HCT116 (cell line): ENCODE measurements around the gene PANK4. TPM values are rescaled to one million over a fixed set of nuclear protein-coding genes. Genes with fewer than 3 reads are reported as not detected.

Source experiments
- ATAC-seq: fragments of 200-7000 bp; cut with Tn5 transposase; 2 replicates; pipeline ENCODE4 v1.9.1; 2020; ENCODE audit warnings: mild to moderate bottlenecking, moderate library complexity
- BruUV-seq: library from RNA; stranded (reverse); fragments of 400-500 nt; replicated peaks from 2 replicates; lab custom pipeline; 2021; lab: Mats Ljungman, UMichigan
- CTCF ChIA-PET: fragments of 300-600 bp; sonication (Branson Sonifier 250); formaldehyde crosslinking; loops from one replicate; lab custom pipeline; 2021; ENCODE audit warnings: antibody characterized with exemption; lab: Charles Lee
- POLR2A ChIA-PET: fragments of 300-600, 350-600 bp; sonication (Branson Sonifier 250); formaldehyde crosslinking; loops from one replicate; lab custom pipeline; 2021; ENCODE audit warnings: antibody characterized with exemption; lab: Charles Lee
- RAD21 ChIA-PET, 2 experiments: fragments of 300-600 bp; sonication (Branson Sonifier 250); formaldehyde crosslinking; loops; one replicate each; lab custom pipeline; 2023; ENCODE audit warnings: low total read pairs in 2 of 2; ENCODE audit not compliant: uncharacterized antibody in 2 of 2, unreplicated experiment in 2 of 2, low non-redundant PET in 1 of 2; lab: Charles Lee
- DNase-seq: peaks from one replicate; pipeline ENCODE4 v3.0.0-alpha.2; 2010; ENCODE audit warnings: low read depth, low spot score
- H2AFZ ChIP-seq: fragments of 200-600 bp; shearing (Covaris generic), sonication (generic); 2 replicates; pipeline ENCODE4 v1.6.1; 2017; ENCODE audit warnings: low read depth, mixed run types, mixed read lengths, antibody characterized with exemption, low read length; ENCODE audit not compliant: poor library complexity, severe bottlenecking
- H3K27ac ChIP-seq: 2 replicates; pipeline ENCODE4 v1.5.1; 2012; ENCODE audit warnings: low read depth, low read length
- H3K27me3 ChIP-seq: fragments of 200-600 bp; sonication (generic); 2 replicates; pipeline ENCODE4 v1.6.1; 2016; ENCODE audit warnings: mixed run types, low read length, mixed read lengths; ENCODE audit not compliant: insufficient read depth
- H3K36me3 ChIP-seq, 2 experiments: fragments of 200-500 bp in 1 of 2; fragments of 200-600 bp in 1 of 2; sonication (Bioruptor generic) in 1 of 2; sonication (generic) in 1 of 2; 2 replicates each; pipeline versions ENCODE4 v1.5.1 to v1.6.1; 2014 to 2016; ENCODE audit warnings: low read length in 2 of 2, inconsistent platforms in 1 of 2, mixed read lengths in 1 of 2, mixed run types in 1 of 2; ENCODE audit not compliant: insufficient read depth in 2 of 2, control insufficient read depth in 1 of 2
- H3K4me1 ChIP-seq, 2 experiments: fragments of 200-600 bp in 1 of 2; sonication (generic) in 1 of 2; 2 replicates each; pipeline versions ENCODE4 v1.5.1 to v1.6.1; 2012 to 2017; ENCODE audit warnings: low read length in 2 of 2, inconsistent platforms in 1 of 2, mild to moderate bottlenecking in 1 of 2, mixed read lengths in 1 of 2, mixed run types in 1 of 2, moderate library complexity in 1 of 2; ENCODE audit not compliant: insufficient read depth in 2 of 2, control insufficient read depth in 1 of 2
- H3K4me2 ChIP-seq: fragments of 200-600 bp; sonication (generic); 2 replicates; pipeline ENCODE4 v1.6.1; 2017; ENCODE audit warnings: mixed run types, low read length, mixed read lengths
- H3K4me3 ChIP-seq, 2 experiments: fragments of 200-600 bp in 1 of 2; sonication (generic) in 1 of 2; replicated peaks in 1 of 2; 2 replicates each; pipeline ENCODE4 v1.5.1; 2011 to 2016; ENCODE audit warnings: low read length in 2 of 2, control low read depth in 1 of 2, low read depth in 1 of 2, mild to moderate bottlenecking in 1 of 2, mixed read lengths in 1 of 2, mixed run types in 1 of 2
- H3K79me2 ChIP-seq: fragments of 200-600 bp; sonication (generic); 2 replicates; pipeline ENCODE4 v1.6.1; 2017; ENCODE audit warnings: mild to moderate bottlenecking, mixed run types, low read length, moderate library complexity, mixed read lengths; ENCODE audit not compliant: insufficient read depth
- H3K9ac ChIP-seq: fragments of 200-600 bp; sonication (generic); 2 replicates; pipeline ENCODE4 v1.6.1; 2016; ENCODE audit warnings: low read length, mixed read lengths
- H3K9me2 ChIP-seq: fragments of 200-600 bp; sonication (generic), shearing (Covaris generic); 2 replicates; pipeline ENCODE4 v1.6.1; 2017; ENCODE audit warnings: mixed run types, mild to moderate bottlenecking, moderate library complexity; ENCODE audit not compliant: insufficient read depth
- H3K9me3 ChIP-seq, 2 experiments: fragments of 200-500 bp in 1 of 2; fragments of 200-600 bp in 1 of 2; sonication (Bioruptor generic) in 1 of 2; sonication (generic) in 1 of 2; 2 replicates each; pipeline ENCODE4 v1.6.1; 2014 to 2017; ENCODE audit warnings: low read length in 2 of 2, mixed read lengths in 2 of 2, inconsistent platforms in 1 of 2, low read depth in 1 of 2, mild to moderate bottlenecking in 1 of 2, mixed run types in 1 of 2, moderate library complexity in 1 of 2; ENCODE audit not compliant: control insufficient read depth in 1 of 2, insufficient read depth in 1 of 2
- H4K20me1 ChIP-seq: fragments of 200-600 bp; sonication (generic), shearing (Covaris generic); 2 replicates; pipeline ENCODE4 v1.6.1; 2017; ENCODE audit warnings: mixed run types, mild to moderate bottlenecking, moderate library complexity; ENCODE audit not compliant: insufficient read depth
- EGR1 ChIP-seq: IDR thresholded peaks from 2 replicates; pipeline ENCODE4 v1.6.1; 2012; ENCODE audit warnings: low read depth
- ELF1 ChIP-seq: IDR thresholded peaks from 2 replicates; pipeline ENCODE4 v1.6.1; 2012; ENCODE audit warnings: low read depth, borderline replicate concordance
- EZH2phosphoT487 ChIP-seq: fragments of 200-600 bp; IDR thresholded peaks from 2 replicates; pipeline ENCODE4 v1.6.1; 2018; ENCODE audit warnings: antibody characterized with exemption, borderline replicate concordance
- POLR2A ChIP-seq: IDR thresholded peaks from 2 replicates; pipeline ENCODE4 v1.7.0; 2011; ENCODE audit warnings: borderline replicate concordance; ENCODE audit not compliant: insufficient read depth, insufficient read length; ENCODE audit errors: extremely low read depth
- POLR2AphosphoS5 ChIP-seq: IDR thresholded peaks from 2 replicates; pipeline ENCODE4 v1.6.1; 2011; ENCODE audit warnings: mild to moderate bottlenecking, low read depth, low read length, moderate library complexity
- SIN3A ChIP-seq: IDR thresholded peaks from 2 replicates; pipeline ENCODE4 v1.6.1; 2012; ENCODE audit warnings: low read depth
- SP1 ChIP-seq: IDR thresholded peaks from 2 replicates; pipeline ENCODE4 v1.6.1; 2012; ENCODE audit warnings: low read depth
- SRF ChIP-seq: IDR thresholded peaks from 2 replicates; pipeline ENCODE4 v1.6.1; 2012; ENCODE audit warnings: low read depth
- YY1 ChIP-seq: IDR thresholded peaks from 2 replicates; pipeline ENCODE4 v1.6.1; 2011; ENCODE audit warnings: low read length, low read depth, moderate library complexity, mild to moderate bottlenecking; ENCODE audit not compliant: insufficient replicate concordance; ENCODE audit errors: extremely low read depth
- ZFX ChIP-seq: fragments of 450-650 bp; IDR thresholded peaks from 2 replicates; pipeline ENCODE4 v1.6.1; 2017
- intact Hi-C: fragments of 100-400 bp; cut with micrococcal nuclease; formaldehyde crosslinking; loops from 2 replicates; pipeline ENCODE4 v1.10.0; 2022
- total RNA-seq: library from RNA; stranded (reverse); gene quantifications from one replicate; pipeline ENCODE4 v1.2.1, GENCODE V29; 2021; ENCODE audit not compliant: unreplicated experiment
- TF ChIP-seq, protein P1 (sequence below): IDR thresholded peaks from 2 replicates; pipeline ENCODE4 v1.6.1; 2011; ENCODE audit warnings: mild to moderate bottlenecking, low read length, moderate library complexity; ENCODE audit not compliant: insufficient replicate concordance; ENCODE audit errors: extremely low read depth
- TF ChIP-seq, protein P2 (sequence below), 3 experiments: fragments of 200-600 bp in 1 of 3; sonication (generic) in 1 of 3; IDR thresholded peaks in 2 of 3; conservative IDR thresholded peaks in 1 of 3; 2 replicates each; pipeline ENCODE4 v1.5.1; 2012 to 2017; ENCODE audit warnings: low read depth in 2 of 3, low read length in 2 of 3, antibody characterized with exemption in 1 of 3, borderline replicate concordance in 1 of 3, control low read depth in 1 of 3, mild to moderate bottlenecking in 1 of 3, mixed read lengths in 1 of 3, mixed run types in 1 of 3, moderate library complexity in 1 of 3; ENCODE audit not compliant: insufficient read depth in 1 of 3

PANK4 gene
- total RNA-seq, 1 experiment from 2014 or later: 38.5 TPM

DNA sequence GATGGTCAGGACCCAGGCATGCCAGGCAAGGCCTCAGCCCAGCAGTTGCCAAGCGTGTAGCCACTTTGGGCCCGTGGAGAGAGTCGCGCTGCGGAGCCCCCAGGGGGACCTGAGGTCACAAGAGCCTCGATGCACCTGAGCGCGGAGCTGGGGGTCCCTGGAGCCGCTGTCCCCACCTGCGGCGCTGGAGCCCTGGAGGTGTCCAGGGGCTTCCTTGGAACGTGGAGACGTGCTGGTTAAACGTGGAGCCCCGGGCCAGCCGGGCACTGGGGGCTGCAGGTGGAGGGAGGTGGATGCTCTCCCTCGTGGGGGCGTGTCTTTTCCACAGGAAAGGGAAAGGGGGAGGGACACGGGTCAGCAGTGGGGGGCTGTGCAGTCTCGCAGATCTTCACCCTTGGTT lies 47.2 kb downstream of the PANK4 start:
- H3K4me3 ChIP-seq: no peak overlapping the region
- no peak overlapping the region for H3K9ac ChIP-seq
- no peaks in the 10 kb centered on the region for H3K9me2 ChIP-seq
- no peak for ATAC-seq
- BruUV-seq: no TSS peak
- no peaks in the 10 kb centered on the region for H3K9me3 ChIP-seq
- no peak overlapping the region for H3K27ac ChIP-seq
- H3K36me3 ChIP-seq: no peaks in the 10 kb centered on the region
- H3K4me2 ChIP-seq: no peak overlapping the region
- no peak overlapping the region for H2AFZ ChIP-seq
- intact Hi-C loops: no loop called here
- RAD21 ChIA-PET: no interaction called here
- H3K79me2 ChIP-seq: no peaks in the 10 kb centered on the region
- no peak for DNase-seq
- CTCF ChIA-PET: no interaction called here
- POLR2A ChIA-PET: no interaction called here
- no peaks in the 10 kb centered on the region for H3K27me3 ChIP-seq
- no peaks in the 10 kb centered on the region for H4K20me1 ChIP-seq
- TF ChIP-seq POLR2AphosphoS5: no peak
- no peaks in the 10 kb centered on the region for H3K4me1 ChIP-seq

DNA sequence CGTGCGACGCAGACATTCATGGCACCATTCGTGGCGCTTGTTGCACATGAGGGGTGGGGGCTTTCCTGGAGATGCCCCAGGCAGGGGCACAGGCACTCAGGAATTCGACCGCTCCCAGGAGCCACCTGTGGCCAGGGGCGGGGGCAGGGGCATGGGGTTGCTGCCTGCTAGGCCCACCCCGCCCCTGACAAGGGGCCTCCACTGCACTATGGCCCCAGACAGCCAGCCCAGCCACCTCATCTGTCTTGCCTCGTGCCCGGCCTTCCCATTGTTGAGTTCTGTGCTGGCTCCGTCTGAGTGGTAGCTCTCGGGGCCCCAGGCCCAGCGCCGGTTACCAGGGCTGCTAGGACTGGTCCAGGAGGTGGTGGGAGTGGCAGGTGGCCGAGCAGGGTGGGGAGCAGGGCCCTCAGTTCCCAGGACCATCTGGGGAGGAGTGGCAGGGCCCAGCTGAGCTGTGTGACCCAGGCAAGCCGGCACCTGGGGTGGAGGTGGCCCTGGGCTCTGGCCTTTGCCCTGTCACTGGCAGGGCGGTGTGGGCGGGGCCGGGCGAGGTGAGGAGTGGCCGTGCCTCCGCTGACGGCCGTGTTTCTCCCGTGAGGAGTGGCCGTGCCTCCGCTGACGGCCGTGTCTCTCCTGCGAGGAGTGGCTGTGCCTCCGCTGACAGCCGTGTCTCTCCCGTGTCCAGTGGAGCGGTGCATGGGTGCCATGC lies 48.5 kb downstream of the PANK4 start:
- intact Hi-C loops: no loop called here
- Histone ChIP-seq H3K27me3 (no peaks in the 10 kb centered on the region), H3K36me3 (no peaks in the 10 kb centered on the region), H3K4me1 (no peaks in the 10 kb centered on the region), H2AFZ (no peak overlapping the region), H3K79me2 (no peaks in the 10 kb centered on the region), H3K9me3 (no peaks in the 10 kb centered on the region), H3K27ac (no peak overlapping the region), H3K9ac (no peak overlapping the region), H3K9me2 (no peaks in the 10 kb centered on the region), H3K4me2 (no peak overlapping the region), H4K20me1 (no peaks in the 10 kb centered on the region), H3K4me3 (no peak overlapping the region)
- ATAC-seq (no peak), DNase-seq (no peak)
- ChIA-PET RAD21 (no interaction called here), POLR2A (no interaction called here), CTCF (no interaction called here)
- BruUV-seq: no TSS peak
- TF ChIP-seq, protein P1, sequence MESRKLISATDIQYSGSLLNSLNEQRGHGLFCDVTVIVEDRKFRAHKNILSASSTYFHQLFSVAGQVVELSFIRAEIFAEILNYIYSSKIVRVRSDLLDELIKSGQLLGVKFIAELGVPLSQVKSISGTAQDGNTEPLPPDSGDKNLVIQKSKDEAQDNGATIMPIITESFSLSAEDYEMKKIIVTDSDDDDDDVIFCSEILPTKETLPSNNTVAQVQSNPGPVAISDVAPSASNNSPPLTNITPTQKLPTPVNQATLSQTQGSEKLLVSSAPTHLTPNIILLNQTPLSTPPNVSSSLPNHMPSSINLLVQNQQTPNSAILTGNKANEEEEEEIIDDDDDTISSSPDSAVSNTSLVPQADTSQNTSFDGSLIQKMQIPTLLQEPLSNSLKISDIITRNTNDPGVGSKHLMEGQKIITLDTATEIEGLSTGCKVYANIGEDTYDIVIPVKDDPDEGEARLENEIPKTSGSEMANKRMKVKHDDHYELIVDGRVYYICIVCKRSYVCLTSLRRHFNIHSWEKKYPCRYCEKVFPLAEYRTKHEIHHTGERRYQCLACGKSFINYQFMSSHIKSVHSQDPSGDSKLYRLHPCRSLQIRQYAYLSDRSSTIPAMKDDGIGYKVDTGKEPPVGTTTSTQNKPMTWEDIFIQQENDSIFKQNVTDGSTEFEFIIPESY: no peak
- TF ChIP-seq ZFX (no peak), SP1 (no peak), YY1 (no peak), SIN3A (no peak), ELF1 (no peak), SRF (no peak), EGR1 (no peak), EZH2phosphoT487 (no peak), POLR2A (no peak)
- TF ChIP-seq, protein P2, sequence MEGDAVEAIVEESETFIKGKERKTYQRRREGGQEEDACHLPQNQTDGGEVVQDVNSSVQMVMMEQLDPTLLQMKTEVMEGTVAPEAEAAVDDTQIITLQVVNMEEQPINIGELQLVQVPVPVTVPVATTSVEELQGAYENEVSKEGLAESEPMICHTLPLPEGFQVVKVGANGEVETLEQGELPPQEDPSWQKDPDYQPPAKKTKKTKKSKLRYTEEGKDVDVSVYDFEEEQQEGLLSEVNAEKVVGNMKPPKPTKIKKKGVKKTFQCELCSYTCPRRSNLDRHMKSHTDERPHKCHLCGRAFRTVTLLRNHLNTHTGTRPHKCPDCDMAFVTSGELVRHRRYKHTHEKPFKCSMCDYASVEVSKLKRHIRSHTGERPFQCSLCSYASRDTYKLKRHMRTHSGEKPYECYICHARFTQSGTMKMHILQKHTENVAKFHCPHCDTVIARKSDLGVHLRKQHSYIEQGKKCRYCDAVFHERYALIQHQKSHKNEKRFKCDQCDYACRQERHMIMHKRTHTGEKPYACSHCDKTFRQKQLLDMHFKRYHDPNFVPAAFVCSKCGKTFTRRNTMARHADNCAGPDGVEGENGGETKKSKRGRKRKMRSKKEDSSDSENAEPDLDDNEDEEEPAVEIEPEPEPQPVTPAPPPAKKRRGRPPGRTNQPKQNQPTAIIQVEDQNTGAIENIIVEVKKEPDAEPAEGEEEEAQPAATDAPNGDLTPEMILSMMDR (IDR thresholded peaks at IDR 0.05 in 2 of 3, conservative IDR thresholded peaks at IDR 0.05 in 1 of 3; ENCODE audit: borderline replicate concordance in 1 of 3, insufficient read depth in 1 of 3, low read depth in 2 of 3, low read length in 2 of 3): no peak
